ENCODE results near the gene LRIG2. TPM values are rescaled to one million over a fixed set of nuclear protein-coding genes. Genes with fewer than 3 reads are reported as not detected.

LRIG2 gene
- total and polyA plus RNA-seq, 2 of the 13 experiments (the other 11 are each of a cell fraction or from before 2014, with no cell fraction given) = 8.1 to 12.2 TPM

GRCh38 chr1:113042285-113043143 lies 30.5 kb upstream of the LRIG2 start (continued):
- 0 out of 4 replicates have a peak, but pooled peaks of 1 of the 2 experiments have one; percentile 11 for TF ChIP-seq ATF4 (CRISPR knock-in tag; IDR thresholded peaks at IDR 0.05)
- no peak for TF ChIP-seq ZNF124 (CRISPR knock-in tag; IDR thresholded peaks at IDR 0.05)
- no peak for TF ChIP-seq ATF7-NPFF (CRISPR knock-in tag; IDR thresholded peaks at IDR 0.05; ENCODE audit: low read depth)
- 0 out of 2 replicates have a peak, but pooled peaks have one; percentile 13 for TF ChIP-seq HOXA3 (CRISPR knock-in tag; IDR thresholded peaks at IDR 0.05)
- 0 out of 2 replicates have a peak, but pooled peaks have one; percentile 44 for TF ChIP-seq ZBTB7A (CRISPR knock-in tag; IDR thresholded peaks at IDR 0.05)
- no peak for TF ChIP-seq RERE (CRISPR knock-in tag; IDR thresholded peaks at IDR 0.05; ENCODE audit: low read depth)
- TF ChIP-seq SIX4 (CRISPR knock-in tag; IDR thresholded peaks at IDR 0.05) = no peak
- TF ChIP-seq JUN (CRISPR knock-in tag; IDR thresholded peaks at IDR 0.05) = no peak
- no peak for TF ChIP-seq REPIN1 (CRISPR knock-in tag; IDR thresholded peaks at IDR 0.05; ENCODE audit: borderline replicate concordance, low read depth)
- 0 out of 2 replicates have a peak, but pooled peaks have one; percentile 39 for TF ChIP-seq SNAPC2 (CRISPR knock-in tag; IDR thresholded peaks at IDR 0.05)
- TF ChIP-seq ZNF280B (CRISPR knock-in tag; IDR thresholded peaks at IDR 0.05; ENCODE audit: borderline replicate concordance) = no peak
- no peak for TF ChIP-seq MEF2D (CRISPR knock-in tag; IDR thresholded peaks at IDR 0.05)
- TF ChIP-seq TBX3 (IDR thresholded peaks at IDR 0.05; ENCODE audit: borderline replicate concordance) = no peak
- TF ChIP-seq ELF3 (CRISPR knock-in tag; IDR thresholded peaks at IDR 0.05) = peak; percentile 52; the same call in 1 of the 2 replicates
- no peak for TF ChIP-seq POGZ (CRISPR knock-in tag; IDR thresholded peaks at IDR 0.05)
- no peak for TF ChIP-seq KDM6A (CRISPR knock-in tag; IDR thresholded peaks at IDR 0.05; ENCODE audit: low read depth)
- no peak for TF ChIP-seq ZNF335 (CRISPR knock-in tag; IDR thresholded peaks at IDR 0.05)
- TF ChIP-seq ZBTB34 (CRISPR knock-in tag; IDR thresholded peaks at IDR 0.05) = no peak
- TF ChIP-seq IKZF5 (CRISPR knock-in tag; IDR thresholded peaks at IDR 0.05) = peak; percentile 56; the same call in 1 of the 2 replicates

All from HepG2 (cell line).